H1 (cell line): Measurements from ENCODE around the gene SLC66A3. TPM values are rescaled to one million over a fixed set of nuclear protein-coding genes. Genes with fewer than 3 reads are reported as not detected.

Experiments
- BRCA1 ChIP-seq: IDR thresholded peaks from 2 replicates; pipeline ENCODE4 v1.6.1; 2012; ENCODE audit warnings: low read depth, low read length, improper control_type of control experiment
- SIN3A ChIP-seq, 2 experiments: IDR thresholded peaks in 1 of 2; conservative IDR thresholded peaks in 1 of 2; 2 replicates each; pipeline ENCODE4 v1.6.1; 2011 to 2012; ENCODE audit warnings: low read length in 2 of 2, improper control_type of control experiment in 1 of 2, low read depth in 1 of 2, mild to moderate bottlenecking in 1 of 2
- polyA plus RNA-seq, 7 experiments: library from polyadenylated mRNA; depleted of rRNA in 3 of 7; stranded (reverse) in 5 of 7; unstranded in 2 of 7; fragments of >200 nt in 5 of 7; fragments of 200-250 nt in 2 of 7; gene quantifications; 1 replicate in 5 of 7; 2 replicates in 1 of 7; 4 replicates in 1 of 7; pipeline versions ENCODE4 v1.2.1 to v1.2.3, GENCODE V29; 2011 to 2013; ENCODE audit warnings: missing spikeins in 2 of 7, mixed read lengths in 2 of 7
- total RNA-seq: library from RNA; stranded (reverse); fragmentation: NEBNext Ultra II Directional; extraction: Animal tissue kit (Norgen Biotek cat#: 25700); gene quantifications from 2 replicates; pipeline ENCODE4 v1.2.1, GENCODE V29; 2021
- TF ChIP-seq, protein P1 (sequence below): fragments of 300-600 bp; sonication (generic); IDR thresholded peaks from 2 replicates; pipeline ENCODE4 v1.7.1; 2012; ENCODE audit warnings: low read length, moderate library complexity, mild to moderate bottlenecking, inconsistent platforms; ENCODE audit not compliant: insufficient replicate concordance

Gene SLC66A3
- total and polyA plus RNA-seq, 2 of the 8 experiments (the other 6 are each of a cell fraction or from before 2014, with no cell fraction given): 8.7 to 27.8 TPM

DNA sequence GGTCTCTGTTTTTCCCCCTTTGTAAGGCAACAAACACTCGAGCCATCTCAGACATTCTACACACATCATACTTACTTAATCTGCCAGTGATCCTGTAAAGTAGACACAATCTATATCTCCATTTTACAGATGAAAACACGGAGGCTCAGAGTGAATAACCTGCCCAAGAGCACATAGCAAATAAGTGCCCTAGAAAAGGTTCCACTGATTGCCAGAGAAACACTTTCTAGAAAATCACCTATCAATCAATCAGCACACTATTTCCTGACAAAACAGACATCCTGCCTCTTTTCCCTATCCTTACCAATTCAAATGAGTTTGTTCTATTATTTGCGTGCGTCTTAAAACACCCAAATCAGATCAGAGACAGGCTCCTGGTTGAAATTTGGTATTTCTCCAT, 23.9 kb downstream of the SLC66A3 start (continued):
- TF ChIP-seq, protein P1, sequence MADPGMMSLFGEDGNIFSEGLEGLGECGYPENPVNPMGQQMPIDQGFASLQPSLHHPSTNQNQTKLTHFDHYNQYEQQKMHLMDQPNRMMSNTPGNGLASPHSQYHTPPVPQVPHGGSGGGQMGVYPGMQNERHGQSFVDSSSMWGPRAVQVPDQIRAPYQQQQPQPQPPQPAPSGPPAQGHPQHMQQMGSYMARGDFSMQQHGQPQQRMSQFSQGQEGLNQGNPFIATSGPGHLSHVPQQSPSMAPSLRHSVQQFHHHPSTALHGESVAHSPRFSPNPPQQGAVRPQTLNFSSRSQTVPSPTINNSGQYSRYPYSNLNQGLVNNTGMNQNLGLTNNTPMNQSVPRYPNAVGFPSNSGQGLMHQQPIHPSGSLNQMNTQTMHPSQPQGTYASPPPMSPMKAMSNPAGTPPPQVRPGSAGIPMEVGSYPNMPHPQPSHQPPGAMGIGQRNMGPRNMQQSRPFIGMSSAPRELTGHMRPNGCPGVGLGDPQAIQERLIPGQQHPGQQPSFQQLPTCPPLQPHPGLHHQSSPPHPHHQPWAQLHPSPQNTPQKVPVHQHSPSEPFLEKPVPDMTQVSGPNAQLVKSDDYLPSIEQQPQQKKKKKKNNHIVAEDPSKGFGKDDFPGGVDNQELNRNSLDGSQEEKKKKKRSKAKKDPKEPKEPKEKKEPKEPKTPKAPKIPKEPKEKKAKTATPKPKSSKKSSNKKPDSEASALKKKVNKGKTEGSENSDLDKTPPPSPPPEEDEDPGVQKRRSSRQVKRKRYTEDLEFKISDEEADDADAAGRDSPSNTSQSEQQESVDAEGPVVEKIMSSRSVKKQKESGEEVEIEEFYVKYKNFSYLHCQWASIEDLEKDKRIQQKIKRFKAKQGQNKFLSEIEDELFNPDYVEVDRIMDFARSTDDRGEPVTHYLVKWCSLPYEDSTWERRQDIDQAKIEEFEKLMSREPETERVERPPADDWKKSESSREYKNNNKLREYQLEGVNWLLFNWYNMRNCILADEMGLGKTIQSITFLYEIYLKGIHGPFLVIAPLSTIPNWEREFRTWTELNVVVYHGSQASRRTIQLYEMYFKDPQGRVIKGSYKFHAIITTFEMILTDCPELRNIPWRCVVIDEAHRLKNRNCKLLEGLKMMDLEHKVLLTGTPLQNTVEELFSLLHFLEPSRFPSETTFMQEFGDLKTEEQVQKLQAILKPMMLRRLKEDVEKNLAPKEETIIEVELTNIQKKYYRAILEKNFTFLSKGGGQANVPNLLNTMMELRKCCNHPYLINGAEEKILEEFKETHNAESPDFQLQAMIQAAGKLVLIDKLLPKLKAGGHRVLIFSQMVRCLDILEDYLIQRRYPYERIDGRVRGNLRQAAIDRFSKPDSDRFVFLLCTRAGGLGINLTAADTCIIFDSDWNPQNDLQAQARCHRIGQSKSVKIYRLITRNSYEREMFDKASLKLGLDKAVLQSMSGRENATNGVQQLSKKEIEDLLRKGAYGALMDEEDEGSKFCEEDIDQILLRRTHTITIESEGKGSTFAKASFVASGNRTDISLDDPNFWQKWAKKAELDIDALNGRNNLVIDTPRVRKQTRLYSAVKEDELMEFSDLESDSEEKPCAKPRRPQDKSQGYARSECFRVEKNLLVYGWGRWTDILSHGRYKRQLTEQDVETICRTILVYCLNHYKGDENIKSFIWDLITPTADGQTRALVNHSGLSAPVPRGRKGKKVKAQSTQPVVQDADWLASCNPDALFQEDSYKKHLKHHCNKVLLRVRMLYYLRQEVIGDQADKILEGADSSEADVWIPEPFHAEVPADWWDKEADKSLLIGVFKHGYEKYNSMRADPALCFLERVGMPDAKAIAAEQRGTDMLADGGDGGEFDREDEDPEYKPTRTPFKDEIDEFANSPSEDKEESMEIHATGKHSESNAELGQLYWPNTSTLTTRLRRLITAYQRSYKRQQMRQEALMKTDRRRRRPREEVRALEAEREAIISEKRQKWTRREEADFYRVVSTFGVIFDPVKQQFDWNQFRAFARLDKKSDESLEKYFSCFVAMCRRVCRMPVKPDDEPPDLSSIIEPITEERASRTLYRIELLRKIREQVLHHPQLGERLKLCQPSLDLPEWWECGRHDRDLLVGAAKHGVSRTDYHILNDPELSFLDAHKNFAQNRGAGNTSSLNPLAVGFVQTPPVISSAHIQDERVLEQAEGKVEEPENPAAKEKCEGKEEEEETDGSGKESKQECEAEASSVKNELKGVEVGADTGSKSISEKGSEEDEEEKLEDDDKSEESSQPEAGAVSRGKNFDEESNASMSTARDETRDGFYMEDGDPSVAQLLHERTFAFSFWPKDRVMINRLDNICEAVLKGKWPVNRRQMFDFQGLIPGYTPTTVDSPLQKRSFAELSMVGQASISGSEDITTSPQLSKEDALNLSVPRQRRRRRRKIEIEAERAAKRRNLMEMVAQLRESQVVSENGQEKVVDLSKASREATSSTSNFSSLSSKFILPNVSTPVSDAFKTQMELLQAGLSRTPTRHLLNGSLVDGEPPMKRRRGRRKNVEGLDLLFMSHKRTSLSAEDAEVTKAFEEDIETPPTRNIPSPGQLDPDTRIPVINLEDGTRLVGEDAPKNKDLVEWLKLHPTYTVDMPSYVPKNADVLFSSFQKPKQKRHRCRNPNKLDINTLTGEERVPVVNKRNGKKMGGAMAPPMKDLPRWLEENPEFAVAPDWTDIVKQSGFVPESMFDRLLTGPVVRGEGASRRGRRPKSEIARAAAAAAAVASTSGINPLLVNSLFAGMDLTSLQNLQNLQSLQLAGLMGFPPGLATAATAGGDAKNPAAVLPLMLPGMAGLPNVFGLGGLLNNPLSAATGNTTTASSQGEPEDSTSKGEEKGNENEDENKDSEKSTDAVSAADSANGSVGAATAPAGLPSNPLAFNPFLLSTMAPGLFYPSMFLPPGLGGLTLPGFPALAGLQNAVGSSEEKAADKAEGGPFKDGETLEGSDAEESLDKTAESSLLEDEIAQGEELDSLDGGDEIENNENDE: no peak
- TF ChIP-seq BRCA1 (no peak), SIN3A (conservative IDR thresholded peaks at IDR 0.05 in 1 of 2, IDR thresholded peaks at IDR 0.05 in 1 of 2; ENCODE audit: low read depth in 1 of 2, low read length in 2 of 2) (no peak)
